Astrocyte (in vitro differentiated cells and primary cell): ENCODE measurements around the gene TMX2. TPM values are rescaled to one million over a fixed set of nuclear protein-coding genes. Genes with fewer than 3 reads are reported as not detected.
A peak's percentile ranks its signal among the peaks of the same experiment; 100 is the strongest.
"Not testable (repeated sequence)": the region's sequence is repeated elsewhere in the genome, so short reads cannot be mapped to it uniquely, and the experiment has no call there.

Source experiments
- DNase-seq: peaks from one replicate; pipeline ENCODE4 v3.0.0-alpha.2; 2010; ENCODE audit warnings: low read depth
- FAIRE-seq: peaks from 2 replicates; lab custom pipeline; 2011; peaks lifted over from hg19 to GRCh38; lab: Jason Lieb, UNC
- H2AFZ ChIP-seq: 2 replicates; pipeline ENCODE4 v1.6.0; 2012; ENCODE audit warnings: low read depth, low read length, inconsistent platforms
- H3K27ac ChIP-seq: 2 replicates; pipeline ENCODE4 v1.5.1; 2011; ENCODE audit warnings: low read depth, low read length, inconsistent platforms
- H3K27me3 ChIP-seq: 2 replicates; pipeline ENCODE4 v1.6.0; 2011; ENCODE audit warnings: low read length, inconsistent platforms; ENCODE audit not compliant: insufficient read depth
- H3K36me3 ChIP-seq: 2 replicates; pipeline ENCODE4 v1.5.1; 2011; ENCODE audit warnings: low read length, inconsistent platforms; ENCODE audit not compliant: insufficient read depth
- H3K4me1 ChIP-seq: 2 replicates; pipeline ENCODE4 v1.5.1; 2011; ENCODE audit warnings: low read length, inconsistent platforms; ENCODE audit not compliant: insufficient read depth
- H3K4me2 ChIP-seq: 2 replicates; pipeline ENCODE4 v1.6.0; 2012; ENCODE audit warnings: low read length, inconsistent platforms
- H3K4me3 ChIP-seq: 2 replicates; pipeline ENCODE4 v1.5.1; 2011; ENCODE audit warnings: low read depth, mild to moderate bottlenecking, low read length, inconsistent platforms; ENCODE audit not compliant: insufficient read depth
- H3K79me2 ChIP-seq: 2 replicates; pipeline ENCODE4 v1.6.0; 2012; ENCODE audit warnings: mild to moderate bottlenecking, low read length, inconsistent platforms; ENCODE audit not compliant: insufficient read depth
- H3K9ac ChIP-seq: 2 replicates; pipeline ENCODE4 v1.6.0; 2012; ENCODE audit warnings: mild to moderate bottlenecking, low read length, inconsistent platforms
- H3K9me3 ChIP-seq: 2 replicates; pipeline ENCODE4 v1.5.1; 2012; ENCODE audit warnings: low read depth, mild to moderate bottlenecking, low read length, inconsistent platforms; ENCODE audit not compliant: insufficient read depth
- H4K20me1 ChIP-seq: 2 replicates; pipeline ENCODE4 v1.6.0; 2012; ENCODE audit warnings: low read length, inconsistent platforms; ENCODE audit not compliant: insufficient read depth
- H3K27ac Mint-ChIP-seq: one replicate; pipeline ENCODE4 v1.8.0; 2021; ENCODE audit warnings: mild to moderate bottlenecking, mixed read lengths; ENCODE audit not compliant: unreplicated experiment
- H3K27me3 Mint-ChIP-seq: one replicate; pipeline ENCODE4 v1.8.0; 2021; ENCODE audit warnings: low read depth, mixed read lengths; ENCODE audit not compliant: unreplicated experiment
- H3K36me3 Mint-ChIP-seq: one replicate; pipeline ENCODE4 v1.8.0; 2021; ENCODE audit warnings: low read depth, mixed read lengths; ENCODE audit not compliant: unreplicated experiment
- H3K4me1 Mint-ChIP-seq: one replicate; pipeline ENCODE4 v1.8.0; 2021; ENCODE audit warnings: low read depth, mixed read lengths; ENCODE audit not compliant: unreplicated experiment
- H3K4me3 Mint-ChIP-seq: one replicate; pipeline ENCODE4 v1.8.0; 2021; ENCODE audit warnings: mild to moderate bottlenecking, moderate library complexity, mixed read lengths; ENCODE audit not compliant: unreplicated experiment
- H3K9me3 Mint-ChIP-seq: one replicate; pipeline ENCODE4 v1.8.0; 2021; ENCODE audit warnings: mild to moderate bottlenecking, mixed read lengths; ENCODE audit not compliant: unreplicated experiment
- CTCF ChIP-seq: IDR thresholded peaks from 2 replicates; pipeline ENCODE4 v1.5.1; 2011; ENCODE audit warnings: low read depth, mild to moderate bottlenecking, inconsistent platforms, low read length, moderate library complexity; ENCODE audit not compliant: insufficient read depth
- EZH2 ChIP-seq: IDR thresholded peaks from 2 replicates; pipeline ENCODE4 v1.6.1; 2012; ENCODE audit warnings: mild to moderate bottlenecking, low read length, inconsistent platforms; ENCODE audit not compliant: insufficient read depth
- total RNA-seq: library from RNA; stranded (reverse); gene quantifications from 2 replicates; pipeline ENCODE4 v1.2.1, GENCODE V29; 2021

Gene TMX2
- total RNA-seq, 1 donor from 2014 or later = 88.0 TPM

- H3K9me3 Mint-ChIP-seq = peaks cover 3% of the 10 kb centered on the region
- Histone ChIP-seq H3K4me1 (peaks cover 12% of the 10 kb centered on the region), H3K27ac (peak within 1 kb of the TSS; percentile 76), H3K36me3 (peaks cover under 1% of the 10 kb centered on the region), H2AFZ (peak within 1 kb of the TSS; percentile 87), H3K9ac (peak within 1 kb of the TSS; percentile 93), H3K27me3 (no peaks in the 10 kb centered on the region), H3K4me2 (peak within 1 kb of the TSS; percentile 99), H3K9me3 (no peaks in the 10 kb centered on the region), H3K4me3 (peak within 1 kb of the TSS; percentile 96), H4K20me1 (peaks cover 37% of the 10 kb centered on the region), H3K79me2 (peaks cover 74% of the 10 kb centered on the region)
- H3K27ac Mint-ChIP-seq = peak within 1 kb of the TSS; percentile 97
- no peaks in the 10 kb centered on the region for H3K27me3 Mint-ChIP-seq
- no peak for TF ChIP-seq EZH2
- DNase-seq (peak; percentile 68), FAIRE-seq (no peak)
- H3K4me1 Mint-ChIP-seq = peaks cover 24% of the 10 kb centered on the region
- H3K36me3 Mint-ChIP-seq = peaks cover 1% of the 10 kb centered on the region
- peak within 1 kb of the TSS; percentile 100 for H3K4me3 Mint-ChIP-seq
Measured at GRCh38 chr11:57711414-57712255, 758 bp upstream of the TMX2 start, which contains the start of gene MED19. Gene MED19, minus strand, starts transcription at chr11:57712215. Its CDS starts 36 bp downstream, at chr11:57712179.

- peaks cover 62% of the 10 kb centered on the region for H3K79me2 ChIP-seq
Measured at GRCh38 chr11:57713835-57714234, 1.4 kb downstream of the TMX2 start.

GRCh38 chr11:57716726-57717125 lies 4.3 kb downstream of the TMX2 start:
- not testable (repeated sequence) for H3K27me3 ChIP-seq, H3K27ac Mint-ChIP-seq, H3K27ac ChIP-seq, H2AFZ ChIP-seq, H3K9me3 Mint-ChIP-seq, H3K4me2 ChIP-seq, H3K4me3 Mint-ChIP-seq, H3K9ac ChIP-seq, H3K27me3 Mint-ChIP-seq, FAIRE-seq, H3K36me3 Mint-ChIP-seq, H3K36me3 ChIP-seq, DNase-seq, H3K4me3 ChIP-seq, H3K9me3 ChIP-seq, H3K4me1 ChIP-seq
- peaks cover 12% of the 10 kb centered on the region for H3K4me1 Mint-ChIP-seq
- Histone ChIP-seq H4K20me1 (peaks cover 32% of the 10 kb centered on the region), H3K79me2 (peaks cover 65% of the 10 kb centered on the region)

More at GRCh38 chr11:57713835-57714234, 1.4 kb downstream of the TMX2 start:
- Histone ChIP-seq H4K20me1 (peaks cover 30% of the 10 kb centered on the region), H3K27me3 (no peaks in the 10 kb centered on the region), H3K9ac (peak overlapping the region; percentile 93), H2AFZ (no peak overlapping the region), H3K9me3 (no peaks in the 10 kb centered on the region), H3K4me3 (peak overlapping the region; percentile 96), H3K36me3 (no peaks in the 10 kb centered on the region), H3K27ac (no peak overlapping the region), H3K4me1 (peaks cover 12% of the 10 kb centered on the region), H3K4me2 (peak overlapping the region; percentile 85)
- H3K9me3 Mint-ChIP-seq = peaks cover 3% of the 10 kb centered on the region
- peak overlapping the region; percentile 100 for H3K4me3 Mint-ChIP-seq
- no peaks in the 10 kb centered on the region for H3K27me3 Mint-ChIP-seq
- peaks cover 3% of the 10 kb centered on the region for H3K36me3 Mint-ChIP-seq
- no peak for DNase-seq
- H3K27ac Mint-ChIP-seq = no peak overlapping the region
- peaks cover 20% of the 10 kb centered on the region for H3K4me1 Mint-ChIP-seq
- FAIRE-seq = no peak
- TF ChIP-seq CTCF (no peak), EZH2 (no peak)
